ENCODE measurements around the gene SLIT1.

DNA sequence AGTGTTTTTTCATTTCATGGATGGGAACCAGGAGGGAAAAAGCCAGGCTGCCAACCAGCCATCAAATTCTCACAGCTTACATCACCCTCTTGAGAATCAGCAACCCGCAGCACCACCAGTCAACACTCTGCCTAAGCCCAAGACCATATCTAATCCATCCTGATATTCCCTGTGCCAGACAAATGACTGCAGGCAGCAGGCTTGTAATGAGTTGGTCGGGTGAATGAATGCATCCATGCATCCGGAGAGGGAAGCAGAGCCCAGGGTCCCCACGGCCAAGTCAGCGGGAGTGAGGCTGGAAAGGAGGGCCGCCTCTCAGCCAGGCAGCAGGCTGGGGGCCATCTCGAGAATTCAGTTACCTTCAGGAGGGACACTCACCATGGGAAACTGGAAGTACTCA is 46.9 kb downstream of the SLIT1 start:
- TF ChIP-seq EZH2 (IDR thresholded peaks at IDR 0.05; ENCODE audit: low read depth, low read length, severe bottlenecking) (no peak), POLR2AphosphoS5 (IDR thresholded peaks at IDR 0.05; ENCODE audit: low read depth, low read length) (no peak), SIN3A (conservative IDR thresholded peaks at IDR 0.05 in 1 of 2, IDR thresholded peaks at IDR 0.05 in 1 of 2; ENCODE audit: low read depth in 1 of 2, low read length in 2 of 2) (no peak), POLR2A (IDR thresholded peaks at IDR 0.05; ENCODE audit: control extremely low read depth in 1 of 2, low read depth in 2 of 2, low read length in 2 of 2) (no peak), RXRA (IDR thresholded peaks at IDR 0.05; ENCODE audit: insufficient read depth, low read depth, low read length) (no peak), CREB1 (IDR thresholded peaks at IDR 0.05) (no peak), TBP (IDR thresholded peaks at IDR 0.05; ENCODE audit: low read depth, low read length) (no peak), HDAC6 (IDR thresholded peaks at IDR 0.05; ENCODE audit: low read depth, low read length) (no peak), ZNF274 (IDR thresholded peaks at IDR 0.05; ENCODE audit: borderline replicate concordance, extremely low read depth, low read length) (no peak)
- TF ChIP-seq, protein P1, sequence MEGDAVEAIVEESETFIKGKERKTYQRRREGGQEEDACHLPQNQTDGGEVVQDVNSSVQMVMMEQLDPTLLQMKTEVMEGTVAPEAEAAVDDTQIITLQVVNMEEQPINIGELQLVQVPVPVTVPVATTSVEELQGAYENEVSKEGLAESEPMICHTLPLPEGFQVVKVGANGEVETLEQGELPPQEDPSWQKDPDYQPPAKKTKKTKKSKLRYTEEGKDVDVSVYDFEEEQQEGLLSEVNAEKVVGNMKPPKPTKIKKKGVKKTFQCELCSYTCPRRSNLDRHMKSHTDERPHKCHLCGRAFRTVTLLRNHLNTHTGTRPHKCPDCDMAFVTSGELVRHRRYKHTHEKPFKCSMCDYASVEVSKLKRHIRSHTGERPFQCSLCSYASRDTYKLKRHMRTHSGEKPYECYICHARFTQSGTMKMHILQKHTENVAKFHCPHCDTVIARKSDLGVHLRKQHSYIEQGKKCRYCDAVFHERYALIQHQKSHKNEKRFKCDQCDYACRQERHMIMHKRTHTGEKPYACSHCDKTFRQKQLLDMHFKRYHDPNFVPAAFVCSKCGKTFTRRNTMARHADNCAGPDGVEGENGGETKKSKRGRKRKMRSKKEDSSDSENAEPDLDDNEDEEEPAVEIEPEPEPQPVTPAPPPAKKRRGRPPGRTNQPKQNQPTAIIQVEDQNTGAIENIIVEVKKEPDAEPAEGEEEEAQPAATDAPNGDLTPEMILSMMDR (IDR thresholded peaks at IDR 0.05; ENCODE audit: control extremely low read depth in 1 of 3, insufficient read depth in 1 of 3, low read depth in 1 of 3, low read length in 3 of 3): no peak
- TF ChIP-seq, protein P2, sequence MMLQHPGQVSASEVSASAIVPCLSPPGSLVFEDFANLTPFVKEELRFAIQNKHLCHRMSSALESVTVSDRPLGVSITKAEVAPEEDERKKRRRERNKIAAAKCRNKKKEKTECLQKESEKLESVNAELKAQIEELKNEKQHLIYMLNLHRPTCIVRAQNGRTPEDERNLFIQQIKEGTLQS (IDR thresholded peaks at IDR 0.05; ENCODE audit: insufficient read depth, low read depth, low read length): no peak
- TF ChIP-seq, protein P3, sequence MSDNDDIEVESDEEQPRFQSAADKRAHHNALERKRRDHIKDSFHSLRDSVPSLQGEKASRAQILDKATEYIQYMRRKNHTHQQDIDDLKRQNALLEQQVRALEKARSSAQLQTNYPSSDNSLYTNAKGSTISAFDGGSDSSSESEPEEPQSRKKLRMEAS (IDR thresholded peaks at IDR 0.05): no peak

Measured in H1 (cell line).